Right atrium auricular region (tissue), 2 donors: ENCODE results near the gene ZCCHC7. TPM values are rescaled to one million over a fixed set of nuclear protein-coding genes. Genes with fewer than 3 reads are reported as not detected.

ENCODE experiments used
- DNase-seq: peaks from one replicate; pipeline ENCODE4 v3.0.0-alpha.2; 2019; ENCODE audit warnings: low spot score
- H3K27ac ChIP-seq, 2 donors: fragments of 200-600 bp; sonication (generic); 1 replicate in 1 of 2; 2 replicates in 1 of 2; pipeline ENCODE4 v1.5.1; 2016 to 2019
- H3K27me3 ChIP-seq, 2 donors: fragments of 200-600 bp; sonication (generic); one replicate each; pipeline versions ENCODE4 v1.5.1 to v1.6.0; 2017 to 2019
- H3K36me3 ChIP-seq: fragments of 200-600 bp; sonication (generic); one replicate; pipeline ENCODE4 v1.5.1; 2016
- H3K4me1 ChIP-seq, 2 donors: fragments of 200-600 bp; sonication (generic); one replicate each; pipeline versions ENCODE4 v1.5.1 to v1.6.0; 2017 to 2019
- H3K4me3 ChIP-seq, 2 donors: fragments of 200-600 bp; sonication (generic); 1 replicate in 1 of 2; 2 replicates in 1 of 2; pipeline ENCODE4 v1.5.1; 2017 to 2019; ENCODE audit warnings: mild to moderate bottlenecking in 1 of 2, moderate library complexity in 1 of 2
- H3K9me3 ChIP-seq, 2 donors: fragments of 200-600 bp; sonication (generic); one replicate each; pipeline ENCODE4 v1.5.1; 2019
- total RNA-seq, 2 donors: library from RNA; depleted of rRNA; stranded (reverse); fragments of >200 nt; gene quantifications; one replicate each; pipeline ENCODE4 v1.1.0, GENCODE V29; 2016
- TF ChIP-seq, protein P1 (sequence below), 2 donors: fragments of 200-600 bp; sonication (generic); IDR thresholded peaks; one replicate each; pipeline ENCODE4 v1.5.1; 2019; ENCODE audit warnings: antibody characterized with exemption in 2 of 2

Gene ZCCHC7
- total RNA-seq, 2 donors from 2014 or later, result 8.1 to 8.6 TPM

- Histone ChIP-seq H3K9me3 (no peaks in the 10 kb centered on the region), H3K4me1 (no peaks in the 10 kb centered on the region), H3K27me3 (no peaks in the 10 kb centered on the region), H3K4me3 (no peak overlapping the region), H3K27ac (no peak overlapping the region), H3K36me3 (no peaks in the 10 kb centered on the region)
- no peak for DNase-seq
- TF ChIP-seq, protein P1, sequence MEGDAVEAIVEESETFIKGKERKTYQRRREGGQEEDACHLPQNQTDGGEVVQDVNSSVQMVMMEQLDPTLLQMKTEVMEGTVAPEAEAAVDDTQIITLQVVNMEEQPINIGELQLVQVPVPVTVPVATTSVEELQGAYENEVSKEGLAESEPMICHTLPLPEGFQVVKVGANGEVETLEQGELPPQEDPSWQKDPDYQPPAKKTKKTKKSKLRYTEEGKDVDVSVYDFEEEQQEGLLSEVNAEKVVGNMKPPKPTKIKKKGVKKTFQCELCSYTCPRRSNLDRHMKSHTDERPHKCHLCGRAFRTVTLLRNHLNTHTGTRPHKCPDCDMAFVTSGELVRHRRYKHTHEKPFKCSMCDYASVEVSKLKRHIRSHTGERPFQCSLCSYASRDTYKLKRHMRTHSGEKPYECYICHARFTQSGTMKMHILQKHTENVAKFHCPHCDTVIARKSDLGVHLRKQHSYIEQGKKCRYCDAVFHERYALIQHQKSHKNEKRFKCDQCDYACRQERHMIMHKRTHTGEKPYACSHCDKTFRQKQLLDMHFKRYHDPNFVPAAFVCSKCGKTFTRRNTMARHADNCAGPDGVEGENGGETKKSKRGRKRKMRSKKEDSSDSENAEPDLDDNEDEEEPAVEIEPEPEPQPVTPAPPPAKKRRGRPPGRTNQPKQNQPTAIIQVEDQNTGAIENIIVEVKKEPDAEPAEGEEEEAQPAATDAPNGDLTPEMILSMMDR (IDR thresholded peaks at IDR 0.05), result no peak
These were observed 212.9 kb downstream of the ZCCHC7 start for GRCh38 chr9:37333288-37333687.

DNA sequence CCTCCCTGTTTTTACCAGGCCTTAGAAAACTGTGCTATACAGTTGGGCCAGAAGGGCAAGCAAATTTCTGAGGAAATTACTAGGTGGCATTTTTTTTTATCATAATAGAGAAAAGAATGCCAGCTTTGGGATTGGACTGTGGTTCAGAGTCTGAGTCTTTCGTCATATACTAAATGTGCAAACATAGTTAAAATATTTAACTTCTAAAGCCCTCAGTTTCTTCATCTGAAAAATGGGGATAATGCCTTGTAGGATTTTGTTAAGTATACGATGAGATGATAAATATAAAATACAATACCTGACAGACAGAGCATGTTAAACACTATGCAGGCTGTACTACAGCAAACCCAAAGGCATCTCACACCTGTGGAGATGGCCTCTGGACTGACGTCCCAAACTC is 214.9 kb downstream of the ZCCHC7 start:
- DNase-seq, result no peak
- Histone ChIP-seq H3K27ac (no peak overlapping the region), H3K9me3 (no peaks in the 10 kb centered on the region), H3K4me3 (no peak overlapping the region), H3K36me3 (no peaks in the 10 kb centered on the region), H3K27me3 (no peaks in the 10 kb centered on the region), H3K4me1 (no peaks in the 10 kb centered on the region)
- TF ChIP-seq, protein P1 (IDR thresholded peaks at IDR 0.05), result no peak

- DNase-seq, result no peak
- TF ChIP-seq, protein P1 (IDR thresholded peaks at IDR 0.05), result no peak
- no peaks in the 10 kb centered on the region for H3K4me1 ChIP-seq
- H3K27ac ChIP-seq, result no peak overlapping the region
- H3K4me3 ChIP-seq, result no peak overlapping the region
- no peaks in the 10 kb centered on the region for H3K36me3 ChIP-seq
- H3K9me3 ChIP-seq, result no peaks in the 10 kb centered on the region
- no peaks in the 10 kb centered on the region for H3K27me3 ChIP-seq
These were observed 215.8 kb downstream of the ZCCHC7 start for GRCh38 chr9:37336150-37336549.

- H3K4me1 ChIP-seq, result no peaks in the 10 kb centered on the region
- H3K4me3 ChIP-seq, result no peak overlapping the region
- no peaks in the 10 kb centered on the region for H3K36me3 ChIP-seq
- H3K9me3 ChIP-seq, result no peaks in the 10 kb centered on the region
- H3K27me3 ChIP-seq, result no peaks in the 10 kb centered on the region
- no peak for DNase-seq
- TF ChIP-seq, protein P1 (IDR thresholded peaks at IDR 0.05), result no peak
- H3K27ac ChIP-seq, result no peak overlapping the region
These were observed 217.0 kb downstream of the ZCCHC7 start for GRCh38 chr9:37337301-37337890.

DNA sequence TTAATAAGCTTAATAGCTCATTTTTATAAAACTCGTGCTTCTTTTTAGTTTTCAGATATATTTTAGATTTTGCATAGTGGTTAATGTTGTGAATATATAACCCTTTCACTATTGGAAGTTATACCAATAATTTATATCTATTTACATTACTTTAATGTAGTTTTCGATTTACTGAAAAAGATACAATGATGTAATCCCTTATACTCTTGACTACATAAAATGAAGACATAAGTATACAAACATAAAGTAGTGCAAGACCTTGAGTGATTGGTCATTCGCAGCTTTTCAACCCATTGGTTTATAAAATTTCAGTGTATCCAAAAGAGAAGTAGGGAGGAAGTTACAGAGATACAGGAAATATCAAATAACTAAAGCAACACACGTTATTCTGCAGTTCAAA is 217.8 kb downstream of the ZCCHC7 start:
- H3K27me3 ChIP-seq, result no peaks in the 10 kb centered on the region
- DNase-seq, result no peak

More for the DNA sequence above, 217.8 kb downstream of the ZCCHC7 start:
- Histone ChIP-seq H3K4me1 (no peaks in the 10 kb centered on the region), H3K27ac (no peak overlapping the region), H3K36me3 (no peaks in the 10 kb centered on the region), H3K4me3 (no peak overlapping the region), H3K9me3 (no peaks in the 10 kb centered on the region)
- TF ChIP-seq, protein P1 (IDR thresholded peaks at IDR 0.05), result no peak
